CD4-positive, alpha-beta T cell treated with Interleukin-4 for 1 hour (primary cell): ENCODE data around the gene TIAM1.

Experiments
- DNase-seq, 2 donors: peaks; one replicate each; pipeline ENCODE4 v3.0.0-alpha.2; 2020 to 2022

Gene TIAM1

DNA sequence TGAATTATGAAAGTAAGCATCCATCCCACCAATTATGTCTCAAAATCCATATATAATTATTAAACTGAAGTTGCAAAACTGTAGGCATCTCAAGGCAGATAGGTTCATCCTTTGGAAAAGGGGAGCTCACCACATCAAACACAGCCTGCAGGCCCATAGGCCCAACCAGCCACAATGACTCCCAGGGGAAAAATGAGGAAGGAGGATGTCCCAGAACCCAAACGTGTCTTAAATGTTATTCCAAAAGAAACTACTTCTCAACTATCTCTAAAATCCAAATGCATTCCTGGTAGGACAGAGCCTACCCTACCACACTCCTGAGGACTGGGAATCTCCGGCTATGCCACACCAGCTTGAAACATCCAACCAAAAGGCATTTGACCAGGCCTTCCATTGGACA, 12.8 kb downstream of the TIAM1 start:
- DNase-seq, result no peak

DNA sequence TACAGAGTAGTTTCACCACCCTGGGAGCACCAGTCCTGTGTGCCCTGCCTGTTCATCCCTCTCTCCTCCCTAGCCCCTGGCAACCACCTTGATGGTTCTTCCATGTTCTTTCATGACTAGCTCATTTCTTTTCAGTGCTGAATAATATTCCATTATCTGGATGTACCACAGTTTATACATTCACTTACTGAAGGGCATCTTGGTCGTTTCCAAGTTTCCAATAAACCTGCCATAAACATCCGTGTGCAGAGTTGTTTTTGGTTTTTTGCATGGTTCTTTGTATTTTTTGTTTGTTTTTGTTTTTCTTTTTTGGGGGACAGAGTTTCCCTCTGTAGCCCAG, 13.9 kb downstream of the TIAM1 start:
- DNase-seq, result no peak

DNA sequence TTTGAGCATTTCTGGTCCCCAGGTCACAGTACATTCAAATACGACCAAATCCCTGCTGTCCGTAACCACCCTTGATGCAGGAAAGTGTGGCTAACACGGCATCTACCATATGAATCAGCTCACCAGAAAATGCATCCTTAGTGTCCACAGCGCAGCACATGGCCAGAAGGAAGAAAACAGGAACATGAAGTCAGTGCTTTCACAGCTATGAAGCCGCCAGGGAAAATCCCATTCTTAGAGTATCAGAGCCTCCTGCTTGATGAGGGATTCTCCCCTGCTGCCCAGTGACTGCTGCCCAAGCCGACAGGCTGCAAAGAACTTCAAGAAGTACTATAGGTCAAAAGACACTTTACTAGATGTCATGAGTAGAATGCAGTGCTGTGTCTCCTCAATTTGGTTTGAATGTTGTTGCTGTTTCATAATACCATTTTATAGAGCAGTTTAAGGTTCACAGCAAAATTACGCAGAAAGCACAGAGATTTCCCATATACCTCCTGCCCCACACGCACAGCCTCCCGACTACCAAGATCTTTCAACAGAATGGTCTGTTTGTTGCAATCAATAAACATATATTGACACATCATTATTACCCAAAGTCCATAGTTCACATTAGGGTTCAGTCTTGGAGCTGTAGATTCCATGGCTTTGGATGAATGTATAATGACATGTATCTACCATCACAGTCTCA, 14.5 kb downstream of the TIAM1 start:
- no peak for DNase-seq

DNA sequence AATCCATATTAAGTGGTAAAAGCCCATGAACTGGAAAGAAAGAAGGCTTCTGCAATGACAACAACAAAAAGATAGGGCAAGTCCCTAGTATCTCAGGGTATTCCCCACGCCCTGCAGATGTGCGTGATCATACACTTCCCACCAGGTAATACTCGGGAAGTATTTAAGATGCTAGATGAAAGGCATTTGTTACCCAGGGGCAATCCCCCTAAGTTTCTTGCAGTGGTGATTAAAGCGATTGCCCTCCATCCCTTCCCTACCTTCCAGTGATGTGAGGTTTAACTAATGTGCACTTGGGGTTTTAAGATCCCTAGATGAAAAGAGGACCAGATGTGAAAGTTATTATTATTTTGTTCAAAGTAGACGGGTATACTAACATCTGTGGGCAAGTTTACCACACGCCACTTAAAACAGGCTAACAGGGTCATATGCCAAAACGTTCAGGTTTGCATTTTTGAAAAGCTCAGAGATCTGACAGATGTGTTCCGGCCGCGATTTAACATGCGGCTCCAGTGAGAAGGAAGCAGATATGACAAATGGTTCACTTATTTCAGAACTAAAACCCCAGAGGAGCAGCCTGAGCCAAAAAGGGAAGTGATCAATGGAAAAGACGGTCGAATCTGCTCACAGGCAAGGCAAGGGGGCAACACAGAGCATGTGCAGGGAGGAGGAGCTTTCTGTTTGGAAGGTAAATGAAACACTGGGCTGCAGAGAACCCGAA, 17.4 kb downstream of the TIAM1 start:
- peak; percentile 40 to 47 for DNase-seq

DNA sequence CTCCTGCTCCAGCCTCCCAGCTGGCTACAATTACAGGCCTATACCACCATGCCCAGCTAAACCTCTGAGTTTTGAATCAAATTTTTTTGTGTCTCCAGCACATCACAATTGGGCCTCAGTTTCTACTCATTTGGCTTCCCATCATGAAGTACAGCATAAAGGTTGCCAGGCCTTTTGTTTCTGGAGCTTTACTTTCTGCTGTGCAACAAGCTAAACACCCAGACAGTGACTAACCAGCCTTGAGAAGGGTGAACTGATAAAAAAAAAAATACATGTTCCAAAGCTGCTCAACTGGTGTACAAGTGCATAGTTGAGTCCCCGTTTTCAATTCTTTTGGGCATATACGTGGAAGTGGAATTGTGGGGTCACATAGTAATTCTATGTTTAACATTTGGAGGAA, 25.1 kb downstream of the TIAM1 start:
- no peak for DNase-seq

DNA sequence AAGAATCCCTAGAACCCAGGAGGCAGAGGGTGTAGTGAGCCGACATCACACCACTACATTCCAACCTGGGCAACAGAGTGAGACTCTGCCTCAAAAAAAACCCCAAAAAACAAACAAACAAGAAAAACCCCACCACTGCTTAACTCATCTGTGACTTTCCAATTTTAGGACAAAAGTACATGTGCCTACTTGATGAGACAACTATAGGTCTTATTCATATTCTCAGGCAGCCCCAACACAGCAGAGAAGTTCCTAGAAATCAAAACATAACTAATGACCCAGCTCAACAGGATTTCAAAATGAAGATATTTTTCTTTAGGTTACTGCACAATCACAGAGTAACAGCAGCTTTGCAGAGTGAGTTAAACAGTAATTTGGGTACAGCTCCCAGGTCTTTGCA, 26.4 kb downstream of the TIAM1 start:
- no peak for DNase-seq

DNA sequence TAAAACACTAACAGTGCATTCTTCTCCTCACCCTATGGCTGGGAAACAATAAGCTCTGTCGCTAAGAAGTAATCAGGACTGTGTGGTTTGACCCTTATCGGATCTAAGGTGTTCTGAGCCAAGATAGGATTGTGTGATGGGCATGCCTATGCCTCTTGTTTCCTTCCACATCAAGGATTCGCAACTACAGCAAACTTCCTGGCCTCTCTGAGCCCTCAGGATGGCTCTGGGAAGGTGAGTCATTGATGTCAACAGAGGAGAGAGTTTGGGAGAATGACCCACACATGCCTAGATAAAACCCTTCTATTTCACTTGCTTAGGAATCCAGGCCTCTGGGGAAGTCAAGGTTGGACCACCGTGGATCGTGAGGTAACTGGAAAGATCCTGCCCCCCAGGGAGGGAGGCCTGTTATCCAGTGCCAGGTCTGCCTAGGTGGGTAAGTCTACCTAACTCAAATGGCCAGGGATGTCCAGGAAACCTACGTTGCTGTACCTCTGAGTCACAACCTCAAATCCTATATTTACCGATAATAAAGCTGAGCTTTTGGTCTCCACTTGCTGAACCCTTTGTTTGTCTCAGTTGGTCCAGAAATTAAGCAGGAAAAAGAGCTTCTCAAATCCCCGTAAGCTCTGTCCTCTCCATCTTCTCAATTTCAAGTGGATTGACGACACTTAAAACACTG, 27.4 kb downstream of the TIAM1 start:
- no peak for DNase-seq

DNA sequence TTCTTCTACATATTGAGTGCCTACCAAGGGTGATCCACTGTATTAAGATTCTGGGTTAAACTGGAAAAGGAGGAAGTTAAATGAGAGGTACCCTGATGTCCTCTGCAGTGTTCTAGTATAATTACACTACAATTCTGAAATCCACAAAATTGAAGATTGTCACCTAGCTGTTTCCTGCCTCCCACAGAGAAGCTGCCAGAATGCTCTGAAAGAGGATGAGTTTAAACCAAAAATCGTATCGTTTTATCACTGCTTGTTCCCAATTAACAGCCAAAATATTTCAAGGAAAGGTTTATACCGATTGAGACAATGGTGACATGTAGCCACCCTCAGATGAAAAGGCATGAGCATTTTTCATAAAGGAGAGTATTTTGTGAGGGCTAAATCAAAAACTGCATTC, 28.0 kb downstream of the TIAM1 start:
- no peak for DNase-seq

DNA sequence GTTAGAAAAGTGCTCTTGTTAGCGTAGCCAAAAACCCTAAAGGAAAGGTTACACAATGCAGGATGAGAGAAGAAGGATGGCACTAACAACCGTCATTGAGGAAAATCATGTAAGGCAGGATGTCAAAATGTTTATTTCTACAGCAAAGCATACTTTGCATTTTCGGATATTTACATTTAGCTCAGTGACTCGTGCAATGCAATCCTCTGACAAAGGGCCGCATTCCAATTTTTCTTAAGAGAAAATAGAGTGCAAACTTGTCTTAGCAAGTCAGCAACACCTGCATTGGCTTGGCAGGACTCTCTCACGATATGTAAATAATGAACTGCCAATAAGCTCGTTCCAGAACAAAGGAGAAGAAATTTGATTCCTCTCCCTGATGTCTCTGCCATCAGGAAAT, 33.3 kb downstream of the TIAM1 start:
- DNase-seq, result no peak

DNA sequence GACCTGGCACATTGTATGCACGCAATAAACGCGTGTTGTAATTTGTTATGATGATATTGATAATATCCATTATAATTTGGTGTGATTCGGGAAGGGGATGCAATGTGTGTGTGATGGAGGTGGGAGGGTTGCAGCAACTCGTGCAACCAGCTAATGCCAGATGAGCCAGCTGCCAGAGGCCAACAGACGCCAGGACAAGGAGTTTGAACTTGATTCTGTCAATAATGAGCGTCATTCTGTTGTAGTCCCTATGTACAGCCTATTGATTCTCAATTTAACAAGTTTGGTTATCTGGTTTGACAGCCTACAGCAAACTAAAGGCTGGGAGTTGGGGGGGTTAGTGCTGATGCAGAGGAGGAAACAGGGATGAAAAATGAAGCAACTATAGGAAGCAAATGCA, 35.5 kb downstream of the TIAM1 start:
- no peak for DNase-seq

DNA sequence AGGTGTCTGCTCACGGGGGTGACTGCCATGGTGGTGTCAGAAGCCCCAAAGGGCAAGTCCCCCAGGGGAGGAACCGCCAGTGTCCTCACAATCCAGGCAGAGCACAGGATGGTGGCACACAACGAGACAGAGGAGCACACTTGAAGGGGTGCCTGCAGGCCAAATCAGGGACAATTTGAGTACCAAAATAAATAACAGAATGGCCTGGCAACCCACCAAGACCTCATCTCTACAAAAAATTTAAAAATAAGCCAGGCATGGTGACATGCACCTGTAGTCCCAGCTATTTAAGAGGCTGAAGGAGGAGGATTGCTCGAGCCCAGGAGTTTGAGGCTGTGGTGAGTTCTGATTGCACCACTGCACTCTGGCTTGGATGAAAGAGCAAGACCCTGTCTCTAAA, 38.2 kb downstream of the TIAM1 start:
- no peak for DNase-seq

DNA sequence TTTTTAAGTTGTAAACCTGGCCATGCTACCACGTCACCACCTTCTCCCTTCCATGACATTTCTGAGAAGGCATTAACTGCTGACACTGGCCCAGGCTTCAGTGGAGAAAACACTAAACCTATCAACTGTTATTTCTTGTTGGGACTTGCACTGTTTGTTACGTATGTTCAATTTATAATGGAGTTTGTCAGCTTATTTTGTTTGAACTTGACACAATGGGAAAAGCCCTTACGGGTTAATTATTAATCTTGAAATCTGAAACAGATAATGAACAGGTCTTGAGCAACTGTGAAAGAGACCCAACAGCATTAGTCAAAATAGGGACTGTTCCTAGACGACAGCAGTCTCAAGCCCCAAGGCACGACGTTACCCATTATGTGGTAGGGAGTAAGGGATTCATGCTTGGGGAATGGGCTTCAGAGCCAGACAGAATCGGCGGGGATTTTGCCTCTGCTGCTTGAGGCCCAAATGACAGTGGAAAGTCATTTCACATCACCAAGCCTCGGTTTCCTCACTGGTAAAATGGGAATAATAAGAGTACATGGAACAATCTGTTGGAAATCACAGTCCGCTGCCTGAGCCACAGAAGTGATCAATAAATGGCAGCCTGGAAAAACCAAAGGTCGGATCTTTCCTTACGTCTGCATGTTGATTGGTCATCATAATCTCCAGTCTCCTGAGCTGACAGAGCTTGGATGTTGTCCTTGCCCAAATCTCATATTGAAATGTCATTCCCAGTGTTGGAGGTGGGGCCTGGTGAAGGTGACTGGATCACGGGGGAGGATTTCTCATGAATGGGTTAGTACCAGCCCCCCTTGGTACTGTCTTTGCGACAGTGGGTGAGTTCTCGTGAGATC, 44.5 kb downstream of the TIAM1 start:
- DNase-seq, result no peak

DNA sequence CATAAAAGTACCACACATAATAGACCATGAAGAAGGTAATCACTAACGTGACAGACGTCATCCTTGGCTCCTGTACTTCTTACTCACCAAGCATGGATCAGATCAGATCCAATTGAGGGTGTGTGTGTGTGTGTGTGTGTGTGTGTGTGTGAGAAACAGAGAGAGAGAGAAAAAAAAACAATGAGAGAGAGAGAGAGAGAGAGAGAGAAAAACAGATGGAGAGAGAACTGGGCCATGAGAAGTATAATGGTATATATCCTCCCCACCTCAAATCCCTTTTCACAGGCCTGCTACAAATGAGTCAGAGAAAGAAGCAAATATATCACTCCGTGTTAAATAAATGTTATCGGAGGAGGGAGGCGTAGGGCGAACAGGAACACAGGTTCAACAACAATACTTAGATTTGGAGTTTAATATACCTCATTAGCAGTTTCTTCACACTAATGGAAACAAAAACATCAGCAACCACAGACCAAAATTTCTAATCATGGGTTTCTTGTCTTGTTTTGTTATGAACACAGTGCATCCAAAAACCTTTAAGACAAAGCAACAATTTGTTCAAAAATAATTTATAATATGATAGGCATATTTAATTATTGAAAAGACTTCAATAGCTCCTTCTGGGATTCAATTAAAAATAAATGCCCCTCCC, 45.3 kb downstream of the TIAM1 start:
- no peak for DNase-seq

DNA sequence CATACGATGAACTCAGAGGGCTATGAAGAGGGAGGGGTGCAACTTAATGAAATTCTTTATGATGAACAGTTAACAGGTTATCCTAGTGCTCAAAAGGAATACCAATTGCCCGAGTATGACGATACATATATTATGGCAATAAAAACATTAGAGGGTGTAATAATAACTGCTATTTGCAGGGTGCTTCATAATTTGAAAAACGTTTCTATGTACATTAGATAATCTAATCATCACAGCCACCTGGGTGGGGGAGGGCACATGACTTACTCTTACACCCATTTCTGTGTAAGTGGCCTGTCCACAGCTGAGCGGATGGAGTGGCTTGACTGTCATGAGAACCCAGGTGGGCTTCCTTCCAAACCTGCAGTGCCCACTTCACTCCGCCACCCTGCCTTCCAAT, 46.3 kb downstream of the TIAM1 start:
- no peak for DNase-seq

DNA sequence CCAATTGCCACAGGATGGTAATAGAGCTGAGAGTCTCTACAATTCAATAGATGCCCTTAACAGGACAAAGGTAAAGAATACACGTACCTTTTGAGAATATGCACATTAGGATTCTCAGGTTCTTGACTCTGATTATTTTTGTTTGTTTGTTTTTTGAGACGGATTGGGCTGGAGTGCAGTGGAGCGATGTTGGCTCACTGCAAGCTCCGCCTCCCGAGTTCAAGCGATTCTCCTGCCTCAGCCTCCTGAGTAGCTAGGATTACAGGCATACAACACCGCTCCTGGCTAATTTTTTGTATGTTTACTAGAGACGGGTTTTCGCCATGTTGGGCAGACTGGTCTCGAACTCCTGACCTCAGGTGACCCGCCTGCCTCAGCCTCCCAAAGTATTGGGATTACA, 48.4 kb downstream of the TIAM1 start:
- DNase-seq, result no peak

DNA sequence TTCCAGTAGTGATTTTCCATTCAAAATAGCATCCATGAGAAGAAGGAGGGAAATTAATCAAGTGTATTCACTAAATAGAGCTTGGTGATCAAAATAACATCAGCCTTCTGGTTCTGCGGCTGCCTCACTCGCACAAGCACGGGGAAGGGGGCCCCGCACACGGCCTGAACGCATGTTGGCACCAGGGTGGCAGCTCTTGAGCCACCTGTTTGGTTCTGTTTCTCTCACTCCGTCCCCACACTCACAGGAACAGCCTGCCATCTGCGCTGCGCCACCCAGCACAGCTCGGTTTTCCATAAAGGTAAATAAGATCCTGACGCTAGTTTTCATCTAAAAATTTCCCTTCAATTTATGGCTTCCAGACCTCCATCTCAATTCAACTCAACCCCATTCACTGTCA, 49.4 kb downstream of the TIAM1 start:
- no peak for DNase-seq

DNA sequence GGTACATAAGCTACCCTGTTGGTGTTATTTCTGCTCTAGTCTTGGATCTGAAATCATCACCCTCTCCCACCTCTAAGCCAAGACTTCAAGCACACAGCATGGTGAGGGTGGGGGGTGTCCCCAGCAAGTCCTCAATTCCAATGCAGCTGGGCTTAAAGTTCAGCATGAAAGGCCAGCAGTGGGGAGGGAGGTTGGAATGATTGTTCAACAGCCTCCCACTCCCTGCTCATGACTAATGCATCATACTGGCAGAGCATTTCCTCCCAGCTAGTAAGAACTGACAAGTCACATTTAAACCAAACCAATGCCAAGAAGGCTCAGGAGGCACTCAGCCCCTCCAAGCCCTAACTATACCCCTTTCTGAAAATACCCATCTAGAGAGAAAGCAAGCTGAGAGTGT, 50.1 kb downstream of the TIAM1 start:
- no peak for DNase-seq

DNA sequence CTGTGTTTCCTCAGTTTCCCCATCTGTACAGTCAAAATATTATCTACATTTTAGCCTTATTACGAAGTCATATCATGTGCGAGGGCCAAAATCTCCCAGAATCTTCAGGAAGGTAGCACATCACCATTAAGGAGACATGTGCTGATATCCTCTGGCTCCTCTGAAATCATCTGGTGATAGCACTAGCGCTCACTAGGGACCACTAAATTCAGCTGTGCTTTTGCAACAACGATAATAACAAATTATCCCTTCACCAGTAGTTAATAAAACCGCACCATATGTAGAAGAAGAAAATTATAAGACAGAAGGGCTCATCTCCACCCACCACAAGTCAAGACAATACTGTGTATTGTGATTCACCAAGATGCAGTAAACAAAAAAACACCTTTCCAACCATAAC, 53.3 kb downstream of the TIAM1 start:
- no peak for DNase-seq

DNA sequence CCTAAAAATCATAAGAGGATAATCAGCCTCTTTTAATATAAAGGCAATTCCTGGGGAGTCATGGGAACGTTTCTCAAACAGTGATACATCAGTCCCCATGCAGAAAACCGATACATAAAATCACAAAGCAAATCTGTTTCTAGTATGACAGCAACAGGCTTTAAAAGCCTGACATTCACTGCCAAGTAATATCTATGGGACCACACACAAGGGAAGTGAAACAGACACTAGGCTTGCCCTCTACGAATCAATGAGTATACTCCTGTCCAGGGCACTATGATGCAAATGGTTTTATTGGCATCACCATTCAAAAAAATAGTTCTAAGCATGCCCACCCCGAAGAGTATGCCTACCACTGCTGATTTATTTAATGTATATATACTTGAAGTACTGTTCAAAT, 54.4 kb downstream of the TIAM1 start:
- no peak for DNase-seq

DNA sequence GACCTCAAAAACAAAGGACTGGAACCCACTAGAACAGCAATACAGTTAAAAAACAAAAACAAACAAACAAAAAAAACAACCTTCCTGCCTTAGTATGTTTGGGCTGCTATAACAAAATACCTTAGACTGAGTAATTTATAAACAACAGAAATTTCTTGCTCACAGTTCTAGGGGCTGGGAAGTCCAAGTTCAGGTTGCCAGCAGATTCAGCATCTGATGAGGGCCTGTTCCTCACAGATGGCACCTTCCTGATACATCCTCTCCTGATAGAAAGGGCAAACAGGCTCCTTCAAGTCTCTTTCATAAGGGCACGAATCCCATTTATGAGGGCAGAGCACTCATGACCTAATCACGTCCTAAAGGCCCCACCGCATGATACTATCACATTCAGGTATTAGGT, 55.9 kb downstream of the TIAM1 start:
- DNase-seq, result no peak

DNA sequence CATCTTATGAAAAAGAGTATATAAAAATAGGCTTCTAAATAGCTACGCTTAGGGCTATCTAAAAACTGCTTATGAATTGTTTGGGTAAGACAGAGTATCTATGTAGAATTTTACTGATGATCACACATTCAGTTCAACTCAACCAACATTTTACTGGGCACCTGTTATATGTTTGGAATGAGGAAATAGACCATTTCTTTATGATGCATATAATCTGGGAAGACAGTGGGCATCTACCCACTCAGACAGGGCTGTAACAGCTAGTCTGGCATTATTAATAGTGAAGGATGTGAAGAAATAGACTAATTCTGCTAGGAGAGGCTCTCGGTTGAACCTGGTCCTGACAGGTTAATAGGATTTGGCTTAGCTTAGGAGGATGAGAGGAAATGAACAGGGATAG, 56.9 kb downstream of the TIAM1 start:
- DNase-seq, result no peak

DNA sequence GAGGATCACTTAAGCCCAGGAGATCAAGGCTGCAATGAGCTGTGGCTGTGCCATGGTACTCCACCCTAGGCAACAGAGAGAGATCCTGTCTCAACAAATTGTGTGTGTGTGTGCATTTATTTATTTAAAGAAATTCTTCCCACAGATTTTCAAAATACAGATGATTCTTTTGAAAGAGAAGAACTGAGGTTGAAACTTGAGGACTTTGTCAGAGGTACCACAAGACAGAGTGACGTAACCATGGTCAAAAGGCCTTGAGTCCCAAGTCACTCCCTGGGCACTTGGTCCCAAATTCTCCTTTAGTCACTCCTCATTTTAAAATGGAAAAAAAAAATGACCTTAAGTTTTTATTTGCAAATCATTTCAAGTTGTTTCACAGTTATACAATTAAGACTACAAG, 57.4 kb downstream of the TIAM1 start:
- DNase-seq, result no peak

DNA sequence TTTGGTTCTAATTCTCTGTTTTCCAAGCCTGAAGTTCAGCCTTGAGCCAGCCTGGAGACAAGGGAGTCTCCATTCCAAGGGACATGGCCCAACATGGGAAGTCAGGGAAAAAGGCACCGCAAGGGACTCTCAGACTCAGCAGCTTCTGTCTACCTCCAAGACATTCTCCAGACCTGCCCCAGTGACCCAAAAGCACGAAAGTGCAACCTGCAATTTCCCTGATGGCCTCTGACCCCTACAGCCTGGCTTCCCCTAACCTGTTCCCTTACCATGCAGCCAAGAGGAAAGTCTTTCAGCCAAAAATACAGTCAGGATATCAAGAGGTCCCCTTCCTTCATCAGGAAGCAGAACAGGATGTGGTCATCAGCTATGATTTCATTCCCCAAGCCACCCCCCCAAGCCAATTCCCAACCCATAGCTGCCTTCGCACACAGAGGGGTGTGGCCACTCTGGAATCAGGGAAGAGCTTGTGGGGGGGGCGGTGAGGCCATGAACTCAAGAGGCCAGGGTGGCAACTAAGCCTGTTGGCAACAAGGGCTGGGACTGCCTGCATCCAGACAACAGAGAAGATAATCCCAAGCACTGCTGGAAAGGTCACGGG, 59.2 kb downstream of the TIAM1 start:
- DNase-seq, result no peak
